ENCODE results near the gene S100A11.

GRCh38 chr1:151985270-151985669, 51.5 kb downstream of the S100A11 start:
- TF ChIP-seq CTCF (conservative IDR thresholded peaks at IDR 0.05; ENCODE audit: low read depth, low read length) (no peak), EZH2 (IDR thresholded peaks at IDR 0.05; ENCODE audit: low read length, unreplicated experiment) (no peak), EZH2phosphoT487 (IDR thresholded peaks at IDR 0.05; ENCODE audit: borderline replicate concordance, low read length) (no peak)
